Cardiac muscle cell (in vitro differentiated cells and primary cell): ENCODE measurements around the gene LPAR2. TPM values are rescaled to one million over a fixed set of nuclear protein-coding genes. Genes with fewer than 3 reads are reported as not detected.

Source experiments
- DNase-seq, 2 donors: peaks; one replicate each; pipeline versions ENCODE4 v3.0.0 to v3.0.0-alpha.2; 2010 to 2017; ENCODE audit warnings: low read depth in 1 of 2, low spot score in 1 of 2
- H3K27ac ChIP-seq: fragments of 200-600 bp; sonication (generic); 2 replicates; pipeline ENCODE4 v1.5.1; 2016
- H3K27me3 ChIP-seq: fragments of 200-600 bp; sonication (generic); 2 replicates; pipeline ENCODE4 v1.6.0; 2016; ENCODE audit warnings: control low read depth
- H3K36me3 ChIP-seq: fragments of 200-600 bp; sonication (generic); 2 replicates; pipeline ENCODE4 v1.5.1; 2016; ENCODE audit warnings: control low read depth
- H3K4me1 ChIP-seq: fragments of 200-600 bp; sonication (generic); 2 replicates; pipeline ENCODE4 v1.8.1; 2017; ENCODE audit warnings: low read depth, mild to moderate bottlenecking, mixed run types
- H3K4me3 ChIP-seq: fragments of 200-600 bp; sonication (generic); 2 replicates; pipeline ENCODE4 v1.5.1; 2016; ENCODE audit warnings: mild to moderate bottlenecking
- H3K9me3 ChIP-seq: fragments of 200-600 bp; sonication (generic); 2 replicates; pipeline ENCODE4 v1.5.1; 2017; ENCODE audit warnings: low read depth, mild to moderate bottlenecking, control low read depth
- CTCF ChIP-seq: IDR thresholded peaks from 2 replicates; pipeline ENCODE4 v1.5.1; 2012; ENCODE audit warnings: low read depth, mild to moderate bottlenecking, low read length
- polyA plus RNA-seq: library from polyadenylated mRNA; unstranded; fragments of >200 nt; fragmentation: Nextera tagmentation; extraction: Ambion mirVana; gene quantifications from 2 replicates; pipeline ENCODE4 v1.2.1, GENCODE V29; 2016
- total RNA-seq: library from RNA; depleted of rRNA; stranded (reverse); fragments of >200 nt; gene quantifications from 2 replicates; pipeline ENCODE4 v1.2.3, GENCODE V29; 2016

The LPAR2 gene
- total and polyA plus RNA-seq, 2 experiments from 2014 or later: 39.9 to 56.6 TPM

DNA sequence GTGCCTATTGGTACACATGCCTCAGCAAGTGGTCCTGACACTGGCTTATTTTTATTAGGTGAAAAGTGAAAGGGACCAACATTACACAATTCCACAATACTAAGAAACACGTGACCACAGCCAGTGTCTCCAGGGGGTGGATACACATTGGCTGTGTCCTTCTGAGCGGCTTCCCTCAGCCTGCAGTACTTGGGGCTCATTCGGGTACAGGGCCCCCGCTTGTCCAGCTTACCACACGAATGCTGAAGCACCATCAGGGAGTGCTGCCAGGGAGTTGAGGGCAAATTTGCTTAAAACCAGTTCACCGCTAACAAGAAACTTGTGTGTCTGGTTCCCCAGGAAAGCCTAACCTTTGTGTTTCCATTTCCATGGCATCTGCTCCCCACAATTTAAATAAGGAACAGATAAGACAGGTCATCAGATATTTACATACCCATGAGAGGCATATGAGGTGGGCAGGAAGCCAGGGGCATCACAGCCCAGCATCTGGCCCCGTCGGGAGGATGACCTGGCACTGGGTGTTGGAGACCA lies 32.8 kb downstream of the LPAR2 start:
- Histone ChIP-seq H3K27me3 (no peaks in the 10 kb centered on the region), H3K4me1 (peaks cover 4% of the 10 kb centered on the region), H3K4me3 (no peak overlapping the region), H3K36me3 (no peaks in the 10 kb centered on the region), H3K27ac (no peak overlapping the region), H3K9me3 (no peaks in the 10 kb centered on the region)
- DNase-seq: peak in 1 of 2 donors; percentile 64
- no peak for TF ChIP-seq CTCF

GRCh38 chr19:19594381-19594780 lies 33.6 kb downstream of the LPAR2 start:
- Histone ChIP-seq H3K27ac (no peak overlapping the region), H3K4me1 (peaks cover 4% of the 10 kb centered on the region), H3K9me3 (no peaks in the 10 kb centered on the region), H3K27me3 (no peaks in the 10 kb centered on the region), H3K36me3 (no peaks in the 10 kb centered on the region), H3K4me3 (no peak overlapping the region)
- DNase-seq: no peak
- TF ChIP-seq CTCF: no peak

DNA sequence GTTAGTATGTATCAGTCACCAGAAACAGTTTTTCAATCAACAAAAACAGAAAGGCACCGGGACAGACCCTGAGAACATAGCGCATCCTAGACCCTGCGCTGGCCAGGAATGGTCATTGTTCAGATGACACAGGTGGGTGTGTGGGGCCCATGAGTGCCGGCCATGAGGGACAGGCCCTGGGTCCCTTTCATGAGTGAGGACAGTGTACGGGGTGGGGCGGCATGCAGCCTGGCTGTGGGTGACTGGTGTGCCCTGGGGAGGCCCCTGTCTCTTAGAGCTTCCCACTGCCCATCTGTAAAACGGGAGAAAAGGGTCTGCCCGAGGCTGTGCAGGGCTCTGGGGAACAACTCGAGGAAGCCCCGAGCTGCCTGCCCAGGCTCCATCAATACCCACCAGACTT lies 35.3 kb downstream of the LPAR2 start:
- Histone ChIP-seq H3K9me3 (no peaks in the 10 kb centered on the region), H3K27ac (no peak overlapping the region), H3K4me3 (no peak overlapping the region), H3K4me1 (peaks cover 2% of the 10 kb centered on the region), H3K27me3 (no peaks in the 10 kb centered on the region), H3K36me3 (no peaks in the 10 kb centered on the region)
- DNase-seq: no peak
- no peak for TF ChIP-seq CTCF

DNA sequence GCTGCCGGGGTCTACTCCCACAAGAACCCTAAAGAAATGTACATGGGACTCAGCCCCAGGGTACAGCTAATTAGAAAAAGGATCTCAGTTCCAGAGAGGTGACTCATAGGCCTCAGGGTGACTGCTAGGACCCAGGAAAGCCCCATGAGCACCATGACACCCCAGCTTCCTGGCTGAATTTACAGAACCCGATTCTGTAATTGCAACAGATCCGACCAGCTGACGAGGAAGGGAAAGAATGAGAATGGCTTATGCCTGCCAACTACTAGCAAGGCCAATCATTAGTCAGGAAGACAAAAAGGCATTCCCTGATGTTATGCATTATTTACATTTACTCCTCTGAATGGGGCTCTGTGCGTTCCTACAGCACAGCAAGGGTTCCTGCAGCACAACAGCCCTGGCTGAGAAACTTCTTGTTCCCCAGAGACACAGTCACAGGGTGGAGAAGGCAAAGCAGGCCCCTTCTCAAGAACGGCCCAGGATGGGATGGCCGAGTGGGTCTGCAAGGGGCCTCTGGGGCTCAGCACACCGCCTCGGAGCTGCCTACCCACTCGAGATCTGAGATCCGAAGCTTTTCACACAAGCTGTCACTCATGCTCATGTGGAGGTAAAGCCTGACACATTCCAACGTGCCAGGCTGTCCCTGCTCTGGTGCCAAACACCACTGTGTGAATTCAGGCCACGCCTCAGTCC lies 36.7 kb downstream of the LPAR2 start:
- no peaks in the 10 kb centered on the region for H3K9me3 ChIP-seq
- DNase-seq: peak in 1 of 2 donors; percentile 94
- H3K27ac ChIP-seq: no peak overlapping the region
- no peaks in the 10 kb centered on the region for H3K27me3 ChIP-seq
- H3K4me3 ChIP-seq: no peak overlapping the region
- H3K4me1 ChIP-seq: no peaks in the 10 kb centered on the region
- no peaks in the 10 kb centered on the region for H3K36me3 ChIP-seq
- no peak for TF ChIP-seq CTCF

- no peak overlapping the region for H3K4me3 ChIP-seq
Measured at GRCh38 chr19:19588546-19588945, 39.5 kb downstream of the LPAR2 start.

More at GRCh38 chr19:19588546-19588945, 39.5 kb downstream of the LPAR2 start:
- Histone ChIP-seq H3K4me1 (no peaks in the 10 kb centered on the region), H3K27me3 (no peaks in the 10 kb centered on the region), H3K27ac (no peak overlapping the region), H3K36me3 (no peaks in the 10 kb centered on the region), H3K9me3 (no peaks in the 10 kb centered on the region)
- TF ChIP-seq CTCF: no peak
- DNase-seq: no peak
